ENCODE data around the gene PROC. TPM values are rescaled to one million over a fixed set of nuclear protein-coding genes. Genes with fewer than 3 reads are reported as not detected.

Gene PROC
- total RNA-seq, 4 donors from 2014 or later: 2.1 TPM; not detected in 3

DNA sequence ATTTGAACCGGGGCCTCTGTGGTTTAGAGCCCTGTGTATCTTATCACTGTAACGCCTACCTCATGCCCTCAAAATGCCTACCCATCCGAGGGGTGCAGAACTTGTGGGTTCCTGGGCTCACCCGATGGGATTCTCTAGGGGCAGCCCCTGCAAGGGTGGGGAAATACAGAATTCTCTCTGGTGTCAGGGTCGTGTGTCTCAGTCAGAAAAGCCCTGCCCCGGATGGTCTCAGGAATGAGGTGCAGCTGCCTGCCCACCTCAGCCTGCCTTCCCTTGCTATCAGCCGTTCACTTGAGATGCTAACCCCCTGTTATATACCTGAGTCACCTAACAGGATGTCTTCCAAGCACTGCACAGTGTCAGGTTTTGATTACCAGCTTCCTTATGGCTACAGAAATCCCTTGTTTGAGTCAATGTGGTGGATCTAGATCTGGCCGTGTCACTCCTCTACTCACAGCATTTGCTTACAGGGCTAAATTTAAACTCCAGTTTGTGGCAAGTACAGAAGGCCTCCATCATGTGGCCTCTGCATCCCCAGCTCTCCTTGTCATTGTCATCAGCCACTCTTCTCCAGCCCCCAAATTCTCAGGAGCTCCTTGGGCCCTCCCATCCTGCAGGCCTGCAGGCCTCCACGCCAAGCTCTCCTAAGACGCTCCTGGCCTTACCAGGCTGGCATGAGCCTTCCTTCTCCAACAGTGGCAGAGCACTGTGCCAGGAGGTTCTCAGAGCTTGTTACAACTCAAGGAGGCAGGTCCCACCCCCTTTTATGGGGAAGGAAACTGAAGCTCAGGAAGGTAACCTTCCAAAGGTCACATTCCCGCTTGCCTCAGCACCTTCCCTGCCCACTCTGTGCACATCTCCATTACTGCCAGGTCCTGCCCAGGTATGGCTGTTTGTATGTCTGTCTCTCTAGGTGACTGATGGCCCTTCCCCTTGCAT lies 16.2 kb upstream of the PROC start:
- peaks cover 16 to 58% (median 27%) of the 10 kb centered on the region in 3 donors for H3K4me1 ChIP-seq
- no peak overlapping the region for H3K4me3 ChIP-seq
- WGBS, 2 donors: 42 to 54% methylated on average over 8 to 9 of the region's 11 CpGs
- H3K27ac ChIP-seq: no peak overlapping the region
- no peaks in the 10 kb centered on the region for H3K27me3 ChIP-seq
- intact Hi-C loops (cut with DNase I): no loop called here
- DNase-seq: no peak
- H3K9me3 ChIP-seq: no peaks in the 10 kb centered on the region
- no peaks in the 10 kb centered on the region for H3K36me3 ChIP-seq
- no peak for TF ChIP-seq POLR2A (IDR thresholded peaks at IDR 0.05)
- TF ChIP-seq, protein P1, sequence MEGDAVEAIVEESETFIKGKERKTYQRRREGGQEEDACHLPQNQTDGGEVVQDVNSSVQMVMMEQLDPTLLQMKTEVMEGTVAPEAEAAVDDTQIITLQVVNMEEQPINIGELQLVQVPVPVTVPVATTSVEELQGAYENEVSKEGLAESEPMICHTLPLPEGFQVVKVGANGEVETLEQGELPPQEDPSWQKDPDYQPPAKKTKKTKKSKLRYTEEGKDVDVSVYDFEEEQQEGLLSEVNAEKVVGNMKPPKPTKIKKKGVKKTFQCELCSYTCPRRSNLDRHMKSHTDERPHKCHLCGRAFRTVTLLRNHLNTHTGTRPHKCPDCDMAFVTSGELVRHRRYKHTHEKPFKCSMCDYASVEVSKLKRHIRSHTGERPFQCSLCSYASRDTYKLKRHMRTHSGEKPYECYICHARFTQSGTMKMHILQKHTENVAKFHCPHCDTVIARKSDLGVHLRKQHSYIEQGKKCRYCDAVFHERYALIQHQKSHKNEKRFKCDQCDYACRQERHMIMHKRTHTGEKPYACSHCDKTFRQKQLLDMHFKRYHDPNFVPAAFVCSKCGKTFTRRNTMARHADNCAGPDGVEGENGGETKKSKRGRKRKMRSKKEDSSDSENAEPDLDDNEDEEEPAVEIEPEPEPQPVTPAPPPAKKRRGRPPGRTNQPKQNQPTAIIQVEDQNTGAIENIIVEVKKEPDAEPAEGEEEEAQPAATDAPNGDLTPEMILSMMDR (IDR thresholded peaks at IDR 0.05): no peak

DNA sequence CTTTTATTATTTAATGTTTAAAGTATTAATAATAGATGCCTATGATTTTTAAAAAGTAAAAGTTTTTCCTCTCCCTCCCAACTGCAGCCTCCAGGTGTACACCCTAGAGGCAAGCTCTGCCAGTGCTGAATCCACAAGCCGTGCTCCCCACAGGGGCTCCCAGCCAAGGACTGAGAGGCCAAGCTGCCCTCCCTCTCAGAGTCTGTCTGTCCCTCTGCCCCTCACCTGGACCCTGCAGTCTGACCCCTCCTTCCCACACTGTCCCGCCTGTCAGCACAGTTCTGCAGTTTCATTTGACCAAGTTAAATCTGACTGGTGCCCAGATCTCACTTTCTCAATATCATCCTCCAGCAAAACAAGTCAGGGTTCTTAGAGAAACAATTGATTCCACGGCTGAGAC lies 14.8 kb upstream of the PROC start:
- Histone ChIP-seq H3K4me3 (no peak overlapping the region), H3K27me3 (no peaks in the 10 kb centered on the region), H3K4me1 (peaks cover 23 to 60% (median 24%) of the 10 kb centered on the region in 3 donors), H3K36me3 (no peaks in the 10 kb centered on the region), H3K9me3 (no peaks in the 10 kb centered on the region), H3K27ac (no peak overlapping the region)
- intact Hi-C loops (cut with DNase I): no loop called here
- 54 to 61% methylated on average over 3 of the region's 3 CpGs for WGBS, 2 donors
- TF ChIP-seq POLR2A (IDR thresholded peaks at IDR 0.05): no peak
- TF ChIP-seq, protein P1 (IDR thresholded peaks at IDR 0.05): no peak
- DNase-seq: no peak

DNA sequence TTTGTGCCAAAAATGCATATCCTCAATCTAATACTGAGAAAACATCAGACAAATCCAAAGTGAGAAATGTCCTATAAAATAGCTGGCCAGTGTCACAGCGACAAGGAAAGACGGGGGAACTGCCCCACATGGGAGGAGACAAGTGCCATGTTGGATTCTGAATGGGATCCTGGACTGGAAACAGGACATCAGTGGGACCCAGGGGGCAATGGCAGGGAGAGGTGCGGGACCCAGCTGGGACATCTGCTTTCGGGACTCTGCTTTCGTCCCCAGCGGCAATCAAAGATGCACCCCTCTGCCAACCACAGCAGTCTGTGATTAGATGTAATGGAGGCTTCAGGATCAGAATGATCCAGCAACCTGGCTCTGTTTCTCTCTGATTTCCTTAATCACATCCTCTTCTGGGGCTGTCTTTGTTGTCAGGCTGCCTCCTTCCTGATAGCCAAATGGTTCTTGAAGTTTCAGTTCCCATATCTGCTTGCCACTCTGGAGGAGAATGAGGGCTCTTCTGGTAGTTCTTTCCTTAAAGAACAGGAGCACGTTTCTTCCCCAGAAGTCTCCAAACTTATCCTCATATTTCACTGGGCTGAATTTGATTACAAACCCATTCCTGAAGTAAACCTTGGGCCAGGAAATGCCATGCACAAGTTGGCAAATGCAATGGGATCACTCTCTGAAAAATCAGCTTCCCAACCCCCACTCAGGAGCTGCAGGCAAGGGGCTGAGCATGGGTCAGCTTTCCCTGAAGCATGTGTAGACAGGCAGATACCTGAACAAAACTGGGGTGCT lies 13.6 kb upstream of the PROC start:
- WGBS, 2 donors: 81 to 87% methylated on average over 6 to 7 of the region's 7 CpGs
- Histone ChIP-seq H3K36me3 (no peaks in the 10 kb centered on the region), H3K27ac (peak overlapping the region in 1 of 4 donors; percentile 42), H3K4me3 (no peak overlapping the region), H3K9me3 (no peaks in the 10 kb centered on the region), H3K4me1 (peaks cover 24 to 57% (median 25%) of the 10 kb centered on the region in 3 donors), H3K27me3 (no peaks in the 10 kb centered on the region)
- TF ChIP-seq, protein P1 (IDR thresholded peaks at IDR 0.05): no peak
- TF ChIP-seq POLR2A (IDR thresholded peaks at IDR 0.05): no peak
- intact Hi-C loops (cut with DNase I): no loop called here
- no peak for DNase-seq

DNA sequence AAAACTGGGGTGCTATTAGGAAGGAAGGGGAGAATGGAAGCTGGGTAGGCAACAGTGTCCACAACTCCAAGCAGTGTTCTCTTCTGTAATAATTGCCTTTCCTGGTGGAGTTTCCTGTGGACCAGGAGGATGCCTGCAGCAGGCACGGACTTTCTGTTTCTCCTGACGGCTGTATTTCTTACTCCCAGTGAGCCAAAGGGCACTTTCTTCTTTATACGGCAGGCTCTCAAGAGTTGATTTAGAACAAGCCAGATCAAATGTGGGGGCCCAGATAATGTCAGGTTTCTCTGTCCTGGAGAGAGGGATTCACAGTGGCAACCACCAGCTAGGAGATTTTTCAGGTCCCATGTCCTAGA lies 13.0 kb upstream of the PROC start:
- no peaks in the 10 kb centered on the region for H3K36me3 ChIP-seq
- H3K4me1 ChIP-seq: peaks cover 25 to 61% (median 27%) of the 10 kb centered on the region in 3 donors
- WGBS, 2 donors: 52 to 75% methylated on average over 3 of the region's 3 CpGs
- peak overlapping the region in 2 of 4 donors; percentile 12 to 42 for H3K27ac ChIP-seq
- H3K27me3 ChIP-seq: no peaks in the 10 kb centered on the region
- no peak for DNase-seq
- intact Hi-C loops (cut with DNase I): no loop called here
- no peak overlapping the region for H3K4me3 ChIP-seq
- no peaks in the 10 kb centered on the region for H3K9me3 ChIP-seq
- TF ChIP-seq, protein P1 (IDR thresholded peaks at IDR 0.05): no peak
- no peak for TF ChIP-seq POLR2A (IDR thresholded peaks at IDR 0.05)

DNA sequence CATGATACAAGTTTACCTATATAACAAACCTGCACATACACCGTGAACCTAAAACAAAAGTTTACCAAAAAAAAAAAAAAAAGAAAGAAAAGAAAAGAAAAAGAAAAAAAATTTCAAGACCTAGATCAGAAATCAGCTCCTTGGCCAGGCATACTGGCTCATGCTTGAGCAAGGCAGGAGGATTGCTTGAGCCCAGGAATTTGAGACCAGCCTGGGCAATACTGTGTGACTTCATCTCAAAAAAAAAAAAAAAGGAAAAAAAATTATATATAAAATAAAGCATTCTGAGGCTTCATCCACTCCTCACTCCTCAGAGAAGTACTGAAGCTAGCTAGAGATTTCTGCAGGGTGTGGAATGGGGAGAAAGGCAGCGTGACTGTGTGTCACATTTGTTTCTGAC lies 11.8 kb upstream of the PROC start:
- Histone ChIP-seq H3K27ac (no peak overlapping the region), H3K4me1 (peaks cover 19 to 61% (median 26%) of the 10 kb centered on the region in 3 donors), H3K27me3 (no peaks in the 10 kb centered on the region), H3K9me3 (no peaks in the 10 kb centered on the region), H3K4me3 (no peak overlapping the region), H3K36me3 (no peaks in the 10 kb centered on the region)
- intact Hi-C loops (cut with DNase I): no loop called here
- TF ChIP-seq POLR2A (IDR thresholded peaks at IDR 0.05): no peak
- TF ChIP-seq, protein P1 (IDR thresholded peaks at IDR 0.05): no peak
- DNase-seq: no peak
- WGBS, 2 donors: 80 to 82% methylated on average over 2 of the region's 2 CpGs

All from esophagus squamous epithelium (tissue), 5 donors.